Measurements from ENCODE around the gene TNS4.

GRCh38 chr17:40514013-40514875 lies 12.8 kb upstream of the TNS4 start:
- TF ChIP-seq CTCF (IDR thresholded peaks at IDR 0.05) (no peak), EZH2 (IDR thresholded peaks at IDR 0.05; ENCODE audit: borderline replicate concordance, insufficient read depth, low read depth, low read length, poor library complexity, severe bottlenecking) (no peak)

Measured in B cell (primary cell).